Measurements from ENCODE around the gene JPH4. TPM values are rescaled to one million over a fixed set of nuclear protein-coding genes. Genes with fewer than 3 reads are reported as not detected.

Gene JPH4
- total RNA-seq, 2 donors from 2014 or later, result 1.3 TPM; not detected in 1

DNA sequence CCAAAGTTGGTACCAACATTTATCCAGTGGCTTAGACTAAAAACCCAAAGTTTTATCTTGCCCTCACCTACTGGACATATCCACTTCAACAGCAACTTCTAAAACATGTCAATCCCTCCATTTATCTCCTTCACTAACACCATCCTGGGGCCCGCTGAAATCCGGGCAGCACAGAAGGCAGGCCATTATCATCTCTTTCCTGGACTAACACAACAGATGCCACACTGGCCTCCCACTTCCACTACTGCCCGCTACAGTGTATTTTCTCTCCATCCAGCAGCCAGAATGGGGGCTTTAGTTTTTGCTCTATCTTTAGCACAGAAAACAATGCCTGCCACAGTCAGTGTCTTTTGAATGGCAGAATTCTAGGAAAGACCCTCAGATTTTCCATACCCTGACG is 42.6 kb downstream of the JPH4 start:
- Histone ChIP-seq H3K27me3 (replicated peaks; ENCODE audit: insufficient read depth) (no peaks in the 10 kb centered on the region), H3K9me3 (no peaks in the 10 kb centered on the region), H3K27ac (no peak overlapping the region), H3K4me3 (no peak overlapping the region), H3K36me3 (no peaks in the 10 kb centered on the region), H3K4me1 (ENCODE audit: control insufficient read depth in 1 of 2, low read depth in 2 of 2) (no peaks in the 10 kb centered on the region)
- no peak for ATAC-seq (ENCODE audit: insufficient number of reproducible peaks, low FRiP score, low read depth)
- no peak for DNase-seq (ENCODE audit: low spot score)
- TF ChIP-seq, protein P1, sequence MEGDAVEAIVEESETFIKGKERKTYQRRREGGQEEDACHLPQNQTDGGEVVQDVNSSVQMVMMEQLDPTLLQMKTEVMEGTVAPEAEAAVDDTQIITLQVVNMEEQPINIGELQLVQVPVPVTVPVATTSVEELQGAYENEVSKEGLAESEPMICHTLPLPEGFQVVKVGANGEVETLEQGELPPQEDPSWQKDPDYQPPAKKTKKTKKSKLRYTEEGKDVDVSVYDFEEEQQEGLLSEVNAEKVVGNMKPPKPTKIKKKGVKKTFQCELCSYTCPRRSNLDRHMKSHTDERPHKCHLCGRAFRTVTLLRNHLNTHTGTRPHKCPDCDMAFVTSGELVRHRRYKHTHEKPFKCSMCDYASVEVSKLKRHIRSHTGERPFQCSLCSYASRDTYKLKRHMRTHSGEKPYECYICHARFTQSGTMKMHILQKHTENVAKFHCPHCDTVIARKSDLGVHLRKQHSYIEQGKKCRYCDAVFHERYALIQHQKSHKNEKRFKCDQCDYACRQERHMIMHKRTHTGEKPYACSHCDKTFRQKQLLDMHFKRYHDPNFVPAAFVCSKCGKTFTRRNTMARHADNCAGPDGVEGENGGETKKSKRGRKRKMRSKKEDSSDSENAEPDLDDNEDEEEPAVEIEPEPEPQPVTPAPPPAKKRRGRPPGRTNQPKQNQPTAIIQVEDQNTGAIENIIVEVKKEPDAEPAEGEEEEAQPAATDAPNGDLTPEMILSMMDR (IDR thresholded peaks at IDR 0.05), result no peak

DNA sequence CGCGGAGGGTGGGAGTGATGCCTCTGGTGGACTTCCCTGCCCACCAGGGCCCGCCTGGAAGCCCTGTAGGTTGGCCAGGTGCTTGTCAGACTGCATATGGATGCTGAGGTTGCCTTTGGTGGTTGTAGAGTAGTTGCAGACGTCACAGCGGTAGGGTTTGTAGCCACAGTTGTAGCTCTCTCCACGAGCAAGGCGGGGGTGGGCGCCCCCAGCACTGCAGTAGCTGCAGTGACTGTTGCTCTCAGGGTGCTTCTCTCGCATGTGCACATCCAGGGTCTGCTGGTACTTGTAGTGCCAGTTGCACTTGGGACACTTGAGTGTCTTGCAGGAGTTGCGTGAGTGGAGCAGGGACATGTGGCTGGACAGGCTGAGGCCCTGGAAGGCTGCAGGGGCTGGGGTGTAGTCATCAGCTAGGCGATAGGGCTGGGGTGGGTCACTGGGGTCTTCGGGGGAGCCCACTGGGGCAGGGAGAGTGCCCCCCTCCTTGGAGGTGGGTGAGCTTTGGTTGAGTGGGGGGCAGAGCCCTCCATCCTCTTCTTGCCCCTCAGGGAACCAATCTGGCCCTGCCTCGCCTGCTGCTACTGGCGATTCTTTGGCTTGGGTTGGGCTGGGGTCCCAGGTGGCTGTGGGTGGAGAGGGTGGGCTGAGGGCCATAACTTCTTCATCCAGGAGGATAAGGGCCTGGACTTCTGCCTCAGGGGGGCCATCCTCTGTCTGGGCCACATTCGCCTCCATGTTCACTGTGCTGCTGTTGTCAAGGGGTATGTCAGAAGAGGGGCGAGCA is 44.7 kb downstream of the JPH4 start:
- no peaks in the 10 kb centered on the region for H3K36me3 ChIP-seq
- H3K27ac ChIP-seq, result no peak overlapping the region
- H3K9me3 ChIP-seq, result no peaks in the 10 kb centered on the region
- H3K4me1 ChIP-seq (ENCODE audit: control insufficient read depth in 1 of 2, low read depth in 2 of 2), result no peaks in the 10 kb centered on the region
- DNase-seq (ENCODE audit: low spot score), result no peak
- TF ChIP-seq, protein P1 (IDR thresholded peaks at IDR 0.05), result no peak
- no peaks in the 10 kb centered on the region for H3K27me3 ChIP-seq (replicated peaks; ENCODE audit: insufficient read depth)
- ATAC-seq (ENCODE audit: insufficient number of reproducible peaks, low FRiP score, low read depth), result no peak
- no peak overlapping the region for H3K4me3 ChIP-seq

DNA sequence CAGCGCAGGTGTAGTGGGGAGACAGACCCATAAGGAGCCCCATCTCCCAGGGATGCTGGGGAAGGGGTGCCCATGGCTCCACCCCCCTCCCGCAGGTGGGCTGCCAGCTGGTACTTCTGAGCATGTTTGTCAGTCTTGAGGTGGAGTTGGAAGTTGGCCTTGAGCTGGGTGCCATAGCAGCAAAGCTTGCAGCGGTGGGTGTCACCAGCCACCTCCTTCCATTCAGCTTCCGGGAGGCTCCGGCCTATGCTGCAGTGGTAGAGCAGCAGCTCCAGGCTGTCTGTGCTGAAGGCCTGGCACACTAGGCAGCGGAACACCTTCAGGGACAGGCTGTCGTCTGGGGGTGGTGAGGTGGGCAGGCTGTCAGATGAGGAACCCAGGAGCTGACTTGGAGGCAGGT is 45.9 kb downstream of the JPH4 start:
- DNase-seq (ENCODE audit: low spot score) (no peak), ATAC-seq (ENCODE audit: insufficient number of reproducible peaks, low FRiP score, low read depth) (no peak)
- no peaks in the 10 kb centered on the region for H3K36me3 ChIP-seq
- H3K4me3 ChIP-seq, result no peak overlapping the region
- TF ChIP-seq, protein P1 (IDR thresholded peaks at IDR 0.05), result no peak
- no peak overlapping the region for H3K27ac ChIP-seq
- H3K9me3 ChIP-seq, result no peaks in the 10 kb centered on the region
- H3K27me3 ChIP-seq (replicated peaks; ENCODE audit: insufficient read depth), result no peaks in the 10 kb centered on the region
- no peaks in the 10 kb centered on the region for H3K4me1 ChIP-seq (ENCODE audit: control insufficient read depth in 1 of 2, low read depth in 2 of 2)

DNA sequence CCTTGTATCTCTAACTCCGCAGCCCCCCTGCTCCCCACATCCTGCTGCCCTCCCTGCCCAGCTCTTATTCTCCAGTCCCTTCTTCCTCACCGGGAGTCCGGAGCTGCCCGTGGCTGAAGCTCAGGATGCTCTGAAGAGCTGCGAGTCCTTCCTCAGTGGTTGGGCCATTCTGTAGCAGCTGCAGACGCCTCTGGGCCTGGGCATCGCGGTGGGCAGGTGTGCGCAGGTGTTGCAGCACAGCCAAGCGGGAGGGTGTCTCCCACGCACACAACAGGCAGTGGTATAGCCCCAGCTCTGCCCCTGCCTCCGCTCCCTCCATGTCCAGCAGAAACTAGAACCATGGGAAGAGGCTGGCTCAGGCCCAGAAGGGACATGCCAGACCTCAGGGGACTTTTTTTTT is 47.2 kb downstream of the JPH4 start:
- no peaks in the 10 kb centered on the region for H3K36me3 ChIP-seq
- H3K4me3 ChIP-seq, result no peak overlapping the region
- H3K4me1 ChIP-seq (ENCODE audit: control insufficient read depth in 1 of 2, low read depth in 2 of 2), result no peaks in the 10 kb centered on the region
- no peaks in the 10 kb centered on the region for H3K9me3 ChIP-seq
- no peaks in the 10 kb centered on the region for H3K27me3 ChIP-seq (replicated peaks; ENCODE audit: insufficient read depth)
- DNase-seq (ENCODE audit: low spot score), result no peak
- no peak for ATAC-seq (ENCODE audit: insufficient number of reproducible peaks, low FRiP score, low read depth)
- TF ChIP-seq, protein P1 (IDR thresholded peaks at IDR 0.05), result no peak
- H3K27ac ChIP-seq, result no peak overlapping the region

DNA sequence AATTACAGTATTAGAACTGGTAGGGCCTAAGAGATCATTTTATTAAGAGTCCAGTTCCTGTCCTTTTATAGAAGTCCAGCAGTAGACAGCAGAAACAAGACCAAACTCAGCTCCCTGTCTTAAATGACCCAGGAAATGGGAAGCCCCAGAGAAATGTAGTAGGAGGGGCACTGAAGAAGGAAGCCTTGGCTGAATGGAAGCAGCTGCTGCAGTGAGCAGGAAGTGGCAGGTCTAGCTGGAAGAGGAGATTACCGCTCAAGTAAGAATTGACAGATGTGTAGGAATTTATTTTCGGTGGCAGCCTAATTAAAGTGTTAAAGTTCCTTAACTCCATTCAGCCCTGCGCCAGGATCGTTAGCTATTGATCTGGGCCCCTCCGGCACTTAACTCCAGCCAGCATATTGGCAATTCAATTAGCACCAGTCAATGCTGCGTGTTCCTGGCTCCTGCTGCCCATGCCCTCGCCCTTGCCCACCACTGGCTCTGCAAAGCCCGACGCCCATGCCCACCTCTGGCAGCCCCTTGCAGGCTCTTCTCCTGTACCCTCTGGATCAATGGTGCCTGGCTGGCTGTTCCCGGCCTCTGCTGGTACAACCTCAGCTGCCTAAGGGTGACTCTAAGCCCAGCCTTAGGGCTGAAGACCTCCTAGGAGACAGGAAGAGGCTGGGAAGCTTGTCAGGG is 48.1 kb downstream of the JPH4 start:
- Histone ChIP-seq H3K27ac (no peak overlapping the region), H3K36me3 (no peaks in the 10 kb centered on the region), H3K27me3 (replicated peaks; ENCODE audit: insufficient read depth) (no peaks in the 10 kb centered on the region), H3K4me1 (ENCODE audit: control insufficient read depth in 1 of 2, low read depth in 2 of 2) (no peaks in the 10 kb centered on the region), H3K4me3 (no peak overlapping the region), H3K9me3 (no peaks in the 10 kb centered on the region)
- TF ChIP-seq, protein P1 (IDR thresholded peaks at IDR 0.05), result no peak
- no peak for ATAC-seq (ENCODE audit: insufficient number of reproducible peaks, low FRiP score, low read depth)
- no peak for DNase-seq (ENCODE audit: low spot score)
